GM12864 (cell line): ENCODE results near the gene CALML5.

Experiments used
- DNase-seq: peaks from one replicate; pipeline ENCODE4 v3.0.0-alpha.2; 2011; ENCODE audit warnings: low read depth
- H3K4me3 ChIP-seq: 2 replicates; pipeline ENCODE4 v1.5.1; 2011; ENCODE audit warnings: mild to moderate bottlenecking, low read depth, low read length, control low read depth
- TF ChIP-seq, protein P1 (sequence below): IDR thresholded peaks from 2 replicates; pipeline ENCODE4 v1.5.1; 2011; ENCODE audit warnings: low read depth, mild to moderate bottlenecking, moderate library complexity, low read length, control low read depth, inconsistent platforms; ENCODE audit errors: missing control alignments

Gene CALML5

DNA sequence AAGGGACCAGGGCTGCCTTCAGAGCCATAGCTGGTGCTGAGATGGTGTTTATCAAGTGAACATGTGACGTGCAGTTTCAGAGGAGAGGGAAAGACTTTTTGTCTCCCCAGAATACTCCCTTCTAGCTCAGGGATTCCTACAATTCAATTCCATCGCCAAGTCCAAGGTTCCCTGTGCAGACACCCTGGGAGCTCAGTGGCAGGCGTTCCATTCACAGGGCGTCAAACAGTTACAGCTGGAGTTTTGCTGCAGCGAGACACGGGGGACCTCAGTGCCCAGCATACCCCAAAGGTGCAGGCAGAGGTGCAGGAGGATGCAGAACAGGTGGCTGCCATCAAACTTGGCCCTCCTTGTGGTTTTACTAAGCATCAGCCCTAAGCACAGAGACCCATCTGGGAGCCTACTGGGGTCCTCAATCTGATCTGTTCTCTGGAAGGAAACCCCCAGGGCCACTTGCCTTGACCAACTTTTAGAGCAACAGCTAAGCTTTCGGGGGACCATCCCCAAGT, 846 bp upstream of the CALML5 start:
- DNase-seq: no peak
- TF ChIP-seq, protein P1, sequence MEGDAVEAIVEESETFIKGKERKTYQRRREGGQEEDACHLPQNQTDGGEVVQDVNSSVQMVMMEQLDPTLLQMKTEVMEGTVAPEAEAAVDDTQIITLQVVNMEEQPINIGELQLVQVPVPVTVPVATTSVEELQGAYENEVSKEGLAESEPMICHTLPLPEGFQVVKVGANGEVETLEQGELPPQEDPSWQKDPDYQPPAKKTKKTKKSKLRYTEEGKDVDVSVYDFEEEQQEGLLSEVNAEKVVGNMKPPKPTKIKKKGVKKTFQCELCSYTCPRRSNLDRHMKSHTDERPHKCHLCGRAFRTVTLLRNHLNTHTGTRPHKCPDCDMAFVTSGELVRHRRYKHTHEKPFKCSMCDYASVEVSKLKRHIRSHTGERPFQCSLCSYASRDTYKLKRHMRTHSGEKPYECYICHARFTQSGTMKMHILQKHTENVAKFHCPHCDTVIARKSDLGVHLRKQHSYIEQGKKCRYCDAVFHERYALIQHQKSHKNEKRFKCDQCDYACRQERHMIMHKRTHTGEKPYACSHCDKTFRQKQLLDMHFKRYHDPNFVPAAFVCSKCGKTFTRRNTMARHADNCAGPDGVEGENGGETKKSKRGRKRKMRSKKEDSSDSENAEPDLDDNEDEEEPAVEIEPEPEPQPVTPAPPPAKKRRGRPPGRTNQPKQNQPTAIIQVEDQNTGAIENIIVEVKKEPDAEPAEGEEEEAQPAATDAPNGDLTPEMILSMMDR: no peak

DNA sequence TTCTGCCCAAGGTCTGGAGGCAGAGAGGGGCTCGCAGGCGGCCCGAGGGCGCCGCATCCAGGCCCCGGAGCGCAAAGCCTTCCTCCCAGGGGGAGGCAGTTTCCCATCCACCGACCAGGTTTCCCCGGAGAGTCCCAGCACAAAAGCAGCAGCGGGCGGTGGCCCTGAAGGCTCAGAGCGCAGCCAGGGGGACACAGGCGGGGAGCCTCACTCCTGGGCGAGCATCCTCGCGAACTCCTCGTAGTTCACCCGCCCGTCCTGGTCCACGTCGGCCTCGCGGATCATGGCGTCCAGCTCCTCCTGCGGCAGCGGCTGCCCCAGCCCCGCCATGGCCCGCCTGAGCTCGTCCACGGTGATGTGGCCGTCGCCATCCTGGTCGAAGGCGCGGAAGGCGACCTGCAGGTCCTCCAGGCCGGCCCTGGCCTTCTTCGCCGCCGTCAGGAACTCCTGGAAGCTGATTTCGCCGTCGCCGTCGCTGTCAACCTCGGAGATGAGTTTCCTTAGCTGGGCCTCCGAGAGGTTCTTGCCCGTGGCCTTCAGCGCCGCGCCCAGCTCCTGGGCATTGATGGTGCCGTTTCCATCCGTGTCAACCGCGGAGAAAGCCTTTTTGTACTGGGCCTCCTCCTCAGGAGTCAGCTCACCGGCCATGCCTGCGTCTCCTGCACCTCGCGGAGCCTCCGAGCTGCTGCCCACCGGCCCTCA, 428 bp downstream of the CALML5 start:
- H3K4me3 ChIP-seq: no peak overlapping the region
- TF ChIP-seq, protein P1: no peak
- DNase-seq: no peak

More for the DNA sequence above, 846 bp upstream of the CALML5 start:
- H3K4me3 ChIP-seq: no peak overlapping the region

DNA sequence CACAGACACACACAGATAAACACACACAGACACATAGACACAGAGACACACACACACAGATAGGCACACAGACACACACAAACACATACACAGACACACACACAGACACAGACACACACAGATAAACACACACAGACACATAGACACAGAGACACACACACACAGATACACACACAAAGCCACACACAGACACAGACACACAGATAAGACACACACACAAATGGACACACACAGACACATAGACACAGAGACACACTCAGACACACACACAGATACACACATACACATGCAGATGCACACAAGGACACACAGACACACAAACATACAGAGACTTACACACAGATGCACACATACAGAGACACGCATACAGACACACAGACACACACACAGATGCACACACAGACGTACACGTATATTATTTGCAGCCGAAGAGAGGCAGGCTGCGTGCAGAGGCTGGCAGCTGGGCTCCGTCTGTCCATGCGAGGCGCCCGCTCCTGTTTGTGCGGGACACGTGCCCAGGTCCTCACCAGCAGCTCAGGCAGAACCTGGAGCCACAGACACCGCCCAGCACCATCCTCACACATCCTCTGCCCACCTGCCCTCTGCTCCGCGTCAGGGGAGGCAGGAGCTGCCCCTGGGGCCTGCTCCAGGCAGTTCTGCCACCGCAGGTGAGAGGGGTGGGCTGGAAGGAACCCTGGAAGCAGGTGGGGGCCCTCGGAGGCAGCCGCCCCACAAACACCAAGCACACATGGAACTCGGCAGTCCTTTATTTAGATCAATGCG, 1.2 kb downstream of the CALML5 start:
- no peak for DNase-seq
- H3K4me3 ChIP-seq: no peak overlapping the region
- TF ChIP-seq, protein P1: no peak

DNA sequence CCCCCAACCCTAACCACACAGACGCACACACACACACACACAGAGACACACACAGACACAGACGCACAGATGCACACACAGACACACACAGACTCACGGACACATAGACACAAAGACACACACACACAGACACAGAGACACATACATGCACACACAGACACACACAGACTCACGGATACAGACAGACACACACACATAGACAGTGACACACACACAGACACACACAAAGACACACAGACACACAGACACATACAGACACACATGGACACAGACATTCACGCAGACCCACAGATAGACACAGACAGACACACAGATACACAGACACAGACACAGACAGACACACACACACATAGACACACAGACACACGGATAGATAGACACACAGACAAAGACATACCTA, 2.1 kb downstream of the CALML5 start:
- TF ChIP-seq, protein P1: no peak
- DNase-seq: no peak
- H3K4me3 ChIP-seq: no peak overlapping the region

DNA sequence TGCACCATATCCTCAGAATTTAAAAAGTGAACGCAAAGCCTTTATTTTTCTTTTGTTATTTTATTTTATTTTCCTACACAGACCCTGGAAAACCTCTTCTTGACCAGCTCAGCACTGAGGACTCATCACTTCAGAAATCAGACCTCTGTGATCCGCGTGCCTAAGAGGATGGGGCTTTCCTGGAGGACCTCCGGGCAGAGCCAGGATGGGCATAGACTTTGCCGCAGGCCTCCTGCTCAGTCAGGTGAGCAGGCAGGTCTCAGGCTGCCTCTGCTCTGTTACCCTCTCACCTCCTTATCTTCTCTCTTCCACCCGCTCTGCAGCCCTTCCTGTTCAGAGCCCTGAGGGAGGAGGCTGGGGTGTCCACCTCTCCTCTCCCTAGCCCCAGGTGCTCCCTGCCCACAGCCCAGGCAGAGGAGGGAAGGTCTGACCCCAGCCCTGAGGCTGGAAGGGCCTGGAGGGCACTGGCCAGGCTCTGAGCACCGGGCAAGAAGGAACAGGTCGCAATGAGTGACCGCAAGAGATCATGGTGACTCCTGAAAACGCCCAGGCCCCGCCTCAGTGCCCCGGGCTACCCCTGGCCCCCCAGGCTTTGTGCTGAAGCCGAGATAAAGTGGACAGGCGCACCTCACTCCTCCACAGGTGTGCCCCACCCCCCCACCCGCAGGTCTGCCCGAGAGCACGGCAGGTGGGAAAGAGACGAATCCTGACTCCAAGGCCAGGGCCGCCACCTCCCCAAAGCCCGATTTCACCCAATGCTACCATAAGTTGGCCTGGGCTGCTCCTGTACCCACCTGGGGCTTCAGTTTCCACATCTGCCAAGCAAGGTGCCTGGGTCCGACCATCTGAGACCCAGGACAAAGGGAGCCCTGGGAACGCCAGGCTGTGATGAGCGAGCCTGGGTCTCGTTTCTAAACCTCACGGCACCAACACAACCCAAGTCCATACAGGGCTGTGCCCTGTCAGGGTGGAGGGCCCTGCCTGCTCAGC, 2.8 kb downstream of the CALML5 start:
- TF ChIP-seq, protein P1: no peak
- DNase-seq: no peak
- no peak overlapping the region for H3K4me3 ChIP-seq

DNA sequence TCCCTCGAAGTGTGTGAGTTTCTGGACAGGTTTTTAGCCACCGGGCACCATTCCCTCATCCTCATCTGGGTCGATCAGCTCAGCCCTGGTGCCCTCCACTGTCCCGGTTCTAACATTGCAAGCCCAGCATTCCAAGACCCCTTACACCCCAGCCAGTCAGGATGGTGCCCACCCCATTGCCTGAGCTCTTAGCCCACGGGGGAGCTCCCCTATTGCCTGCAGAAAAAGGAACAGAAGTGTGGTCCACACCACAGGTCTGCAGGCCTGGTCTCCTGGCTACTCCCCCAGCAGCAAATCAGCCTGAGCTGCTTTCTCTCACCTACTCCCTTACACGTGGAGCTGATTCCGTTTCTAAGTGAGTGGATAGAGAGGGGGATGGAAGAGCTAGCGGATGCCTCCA, 4.8 kb downstream of the CALML5 start:
- TF ChIP-seq, protein P1: no peak
- H3K4me3 ChIP-seq: no peak overlapping the region
- no peak for DNase-seq
